Spleen (tissue), 7 donors: ENCODE data around the gene TACSTD2.

Experiments used
- POLR2A ChIP-seq, 3 donors: fragments of 450-650 bp; IDR thresholded peaks; one replicate each; pipeline ENCODE4 v1.5.1; 2017; ENCODE audit warnings: antibody characterized with exemption in 3 of 3, mild to moderate bottlenecking in 1 of 3
- POLR2AphosphoS5 ChIP-seq, 3 donors: sonication (generic); formaldehyde crosslinking; IDR thresholded peaks; one replicate each; pipeline ENCODE4 v1.5.1; 2017; ENCODE audit warnings: antibody characterized with exemption in 3 of 3
- TF ChIP-seq, protein P1 (sequence below), 11 experiments: fragments of 200-600 bp in 7 of 11; fragments of 450-650 bp in 4 of 11; sonication (generic) in 4 of 11; IDR thresholded peaks in 8 of 11; conservative IDR thresholded peaks in 3 of 11; 1 replicate in 7 of 11; 2 replicates in 4 of 11; pipeline versions ENCODE4 v1.4.0 to v1.8.0; 2016 to 2021; ENCODE audit warnings: antibody characterized with exemption in 11 of 11, inconsistent platforms in 4 of 11, mild to moderate bottlenecking in 1 of 11
- donor health status: DM: no; HTN: no; CAD: no; lungs with moderate emphysema.
- donor health status: DM: no; HTN: no; CAD: no.
- donor health status: DM: no; HTN: no; CAD: no.

GRCh38 chr1:58575551-58576324 is 1.3 kb downstream of the TACSTD2 start:
- TF ChIP-seq, protein P1, sequence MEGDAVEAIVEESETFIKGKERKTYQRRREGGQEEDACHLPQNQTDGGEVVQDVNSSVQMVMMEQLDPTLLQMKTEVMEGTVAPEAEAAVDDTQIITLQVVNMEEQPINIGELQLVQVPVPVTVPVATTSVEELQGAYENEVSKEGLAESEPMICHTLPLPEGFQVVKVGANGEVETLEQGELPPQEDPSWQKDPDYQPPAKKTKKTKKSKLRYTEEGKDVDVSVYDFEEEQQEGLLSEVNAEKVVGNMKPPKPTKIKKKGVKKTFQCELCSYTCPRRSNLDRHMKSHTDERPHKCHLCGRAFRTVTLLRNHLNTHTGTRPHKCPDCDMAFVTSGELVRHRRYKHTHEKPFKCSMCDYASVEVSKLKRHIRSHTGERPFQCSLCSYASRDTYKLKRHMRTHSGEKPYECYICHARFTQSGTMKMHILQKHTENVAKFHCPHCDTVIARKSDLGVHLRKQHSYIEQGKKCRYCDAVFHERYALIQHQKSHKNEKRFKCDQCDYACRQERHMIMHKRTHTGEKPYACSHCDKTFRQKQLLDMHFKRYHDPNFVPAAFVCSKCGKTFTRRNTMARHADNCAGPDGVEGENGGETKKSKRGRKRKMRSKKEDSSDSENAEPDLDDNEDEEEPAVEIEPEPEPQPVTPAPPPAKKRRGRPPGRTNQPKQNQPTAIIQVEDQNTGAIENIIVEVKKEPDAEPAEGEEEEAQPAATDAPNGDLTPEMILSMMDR (IDR thresholded peaks at IDR 0.05 in 8 of 11, conservative IDR thresholded peaks at IDR 0.05 in 3 of 11), result no peak
- TF ChIP-seq POLR2A (IDR thresholded peaks at IDR 0.05) (no peak), POLR2AphosphoS5 (IDR thresholded peaks at IDR 0.05) (no peak)
